Fibroblast of skin of left biceps (primary cell): Measurements from ENCODE around the gene SERPINH1.

Source experiments
- DNase-seq, 2 experiments: peaks; one replicate each; pipeline ENCODE4 v3.0.0-alpha.2; 2013; ENCODE audit warnings: low read depth in 2 of 2

The SERPINH1 gene

DNA sequence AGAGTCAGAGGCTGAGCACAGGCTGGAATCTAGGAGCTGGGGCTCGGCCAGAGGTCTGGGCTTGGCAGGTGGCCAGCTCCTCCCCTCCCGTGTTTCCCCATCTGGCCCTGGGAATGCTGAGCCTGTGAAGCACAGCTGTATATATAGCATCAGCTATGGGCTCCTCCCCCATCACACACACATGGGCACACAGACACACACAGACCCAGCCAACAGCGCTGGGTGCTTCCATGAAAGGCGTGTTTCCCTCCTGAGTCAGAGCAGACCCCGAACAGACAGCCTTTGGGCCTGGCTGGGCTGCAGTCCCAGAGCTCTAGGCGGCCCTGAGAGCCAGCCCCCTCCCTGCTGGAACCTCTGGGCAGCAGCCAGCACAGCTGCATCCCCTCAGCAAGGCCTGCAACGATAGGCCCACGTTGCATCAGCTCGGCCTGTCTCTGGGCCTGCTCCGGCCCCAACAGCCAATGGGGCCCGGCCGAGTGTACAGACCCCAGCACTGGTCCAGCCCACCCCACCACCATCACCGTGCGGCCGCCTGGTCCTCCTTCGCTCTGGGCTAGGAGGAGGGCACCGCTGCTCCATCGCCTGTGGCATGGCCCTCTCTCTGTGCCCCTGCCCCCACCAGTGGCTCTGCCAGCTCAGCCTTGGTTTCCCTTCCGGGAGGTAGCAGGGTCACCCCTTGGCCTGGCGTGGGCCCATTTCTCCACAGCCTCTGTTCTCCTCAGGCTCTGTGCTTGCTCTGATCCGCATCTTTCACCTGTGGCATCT, 7.6 kb upstream of the SERPINH1 start:
- DNase-seq, result peak; percentile 100

DNA sequence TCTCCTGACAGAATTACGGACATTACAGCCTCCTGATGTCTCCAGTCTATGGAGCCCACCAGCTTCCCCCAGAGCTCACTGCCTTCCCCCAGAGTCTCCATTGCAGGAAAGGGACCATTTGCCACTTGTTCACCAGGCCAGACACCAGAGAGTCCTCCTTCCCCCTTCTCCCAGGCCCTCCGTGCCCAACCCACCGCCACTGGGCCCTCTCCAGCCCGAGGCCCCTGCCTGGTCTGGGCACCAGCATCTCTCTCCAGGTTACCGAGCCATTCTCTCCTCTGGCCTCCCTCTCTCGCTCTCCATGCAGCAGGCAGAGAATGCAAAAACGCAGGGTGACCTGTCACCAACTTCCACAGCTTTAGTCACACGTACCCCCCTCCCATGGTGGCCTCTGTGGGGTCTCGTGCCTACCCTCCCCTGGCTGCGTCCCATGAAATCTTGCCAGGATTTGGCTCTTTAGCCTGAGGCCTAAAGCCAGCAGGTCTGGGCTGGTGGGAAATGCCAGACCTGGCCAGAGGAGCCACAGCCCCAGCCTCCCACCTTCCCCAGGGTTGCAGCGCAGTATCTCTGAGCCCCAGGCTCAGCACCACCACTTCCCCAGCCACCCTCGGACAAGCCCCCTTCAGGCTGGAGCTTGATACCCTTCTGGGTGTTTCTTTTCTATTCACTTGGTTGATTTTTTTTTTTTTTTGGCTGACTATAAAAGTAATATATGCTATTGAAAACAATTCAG, 6.8 kb upstream of the SERPINH1 start:
- no peak for DNase-seq

DNA sequence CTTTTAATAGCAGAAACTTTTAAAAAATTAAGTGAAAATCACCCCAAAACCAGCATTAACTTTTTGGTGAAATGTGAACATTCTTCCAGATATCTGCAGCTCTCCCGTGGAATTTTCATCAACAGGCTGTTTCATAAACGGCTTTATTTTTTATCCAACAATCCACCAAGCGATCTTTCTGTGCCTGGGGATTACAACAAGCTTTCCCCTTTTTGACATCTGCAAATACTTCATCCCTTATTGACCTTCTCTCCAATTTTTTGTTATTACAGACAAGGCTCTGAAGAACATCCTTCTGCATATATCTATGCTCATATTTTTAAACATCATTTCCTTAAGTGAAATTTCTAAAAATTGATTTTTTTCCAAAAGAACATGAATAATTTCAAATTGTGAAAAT, 5.8 kb upstream of the SERPINH1 start:
- no peak for DNase-seq

DNA sequence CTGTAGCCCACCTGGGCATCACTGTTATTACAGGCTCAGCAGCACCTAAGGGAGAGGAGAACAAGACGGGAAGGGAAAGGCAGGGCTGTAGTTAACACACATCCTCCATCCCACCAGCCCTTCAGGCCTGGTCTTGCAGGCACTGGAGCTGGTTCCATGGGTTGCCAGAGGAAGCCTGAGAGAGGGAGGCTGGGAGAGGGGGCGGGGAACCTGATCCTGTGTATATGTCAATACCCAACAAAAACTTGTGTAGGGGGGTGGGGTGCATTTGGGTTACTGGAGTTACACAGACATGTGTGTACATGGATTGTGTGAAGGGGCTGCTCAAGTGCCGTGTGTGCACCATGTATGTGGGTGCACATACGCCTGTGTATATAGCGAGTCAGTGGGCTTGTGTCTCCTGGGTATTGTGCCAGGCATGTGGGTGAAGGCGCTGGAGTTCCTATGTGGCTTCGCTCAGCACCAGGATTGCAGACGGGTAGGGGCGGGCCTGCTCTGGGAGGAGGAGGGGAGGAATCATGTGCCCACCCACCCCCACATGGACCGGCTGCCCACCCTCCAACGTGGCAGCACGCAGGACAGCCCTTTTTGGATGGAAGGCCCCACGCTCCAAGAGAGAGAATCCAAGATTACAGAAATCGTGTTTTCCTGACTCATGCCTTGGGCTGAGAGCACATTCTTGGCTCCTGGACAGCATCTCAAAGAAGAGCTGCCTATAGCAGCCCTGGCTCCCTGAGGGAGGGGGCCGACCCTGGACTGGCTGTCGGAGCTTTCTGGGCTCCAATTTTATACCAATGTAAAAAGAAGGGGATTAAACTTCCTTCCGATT, 4.2 kb upstream of the SERPINH1 start:
- peak; percentile 94 for DNase-seq

DNA sequence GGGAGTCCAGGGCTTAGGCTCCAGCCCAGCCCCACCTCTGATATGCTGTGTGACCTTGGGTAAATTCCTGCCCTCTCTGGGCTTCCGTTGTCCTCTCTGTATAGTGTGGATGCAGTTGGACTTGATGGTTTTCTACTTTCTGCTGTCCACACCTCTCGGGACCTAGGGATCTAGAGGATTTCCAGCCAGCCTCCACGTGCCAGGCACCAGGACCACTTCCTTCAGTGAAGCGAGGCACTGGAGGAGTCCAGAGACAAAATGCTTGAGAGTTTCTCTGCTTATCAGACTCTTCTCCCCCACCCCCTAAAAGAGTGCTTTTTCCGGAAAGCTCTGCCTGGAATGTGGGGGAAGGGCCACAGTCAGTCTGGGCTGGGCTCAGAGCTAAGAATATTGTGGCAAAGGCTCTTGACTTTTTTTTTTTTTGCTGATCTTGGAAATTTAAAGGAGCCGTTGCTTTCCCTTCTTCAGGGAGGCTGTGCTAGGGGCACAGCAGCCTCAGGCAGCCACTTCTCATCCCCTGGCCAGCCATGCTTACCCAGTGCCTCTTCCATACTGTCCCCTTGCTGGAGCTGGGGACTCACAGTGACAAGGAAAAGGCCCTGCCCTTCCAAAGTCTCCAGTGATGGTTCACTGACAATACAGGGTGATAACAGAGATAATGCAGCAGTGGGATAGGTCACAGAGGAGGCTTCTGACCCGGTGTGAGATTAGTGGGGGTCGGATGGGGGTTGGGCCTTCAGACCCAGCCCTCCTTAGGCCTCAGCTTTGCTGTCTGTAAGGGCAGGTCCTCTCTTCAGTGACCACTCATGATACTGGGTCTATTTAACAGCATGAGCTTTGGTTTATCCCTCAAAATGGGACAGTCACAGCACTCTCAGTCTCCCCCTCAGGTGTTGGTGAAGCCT, 2.9 kb upstream of the SERPINH1 start:
- DNase-seq, result peak; percentile 85 to 88

DNA sequence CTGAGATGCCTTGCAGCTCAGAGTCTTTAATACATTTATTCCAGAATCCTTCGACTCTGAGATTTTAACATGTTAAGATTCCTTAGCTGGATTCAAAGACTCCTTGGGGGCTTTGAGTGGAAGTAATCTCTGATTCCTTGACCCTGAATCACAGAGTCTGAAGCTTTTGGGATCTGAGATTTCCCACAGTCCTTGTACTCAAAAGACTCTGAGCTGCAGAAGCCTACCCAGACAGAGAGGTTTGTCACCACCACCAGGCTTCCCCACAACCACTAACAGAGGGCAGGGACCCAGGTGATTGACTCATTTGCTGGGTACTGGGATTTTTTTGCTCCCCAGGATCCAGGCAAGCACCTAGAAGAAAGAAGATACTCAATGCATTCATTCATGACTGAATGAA, 1.4 kb upstream of the SERPINH1 start:
- DNase-seq, result no peak

DNA sequence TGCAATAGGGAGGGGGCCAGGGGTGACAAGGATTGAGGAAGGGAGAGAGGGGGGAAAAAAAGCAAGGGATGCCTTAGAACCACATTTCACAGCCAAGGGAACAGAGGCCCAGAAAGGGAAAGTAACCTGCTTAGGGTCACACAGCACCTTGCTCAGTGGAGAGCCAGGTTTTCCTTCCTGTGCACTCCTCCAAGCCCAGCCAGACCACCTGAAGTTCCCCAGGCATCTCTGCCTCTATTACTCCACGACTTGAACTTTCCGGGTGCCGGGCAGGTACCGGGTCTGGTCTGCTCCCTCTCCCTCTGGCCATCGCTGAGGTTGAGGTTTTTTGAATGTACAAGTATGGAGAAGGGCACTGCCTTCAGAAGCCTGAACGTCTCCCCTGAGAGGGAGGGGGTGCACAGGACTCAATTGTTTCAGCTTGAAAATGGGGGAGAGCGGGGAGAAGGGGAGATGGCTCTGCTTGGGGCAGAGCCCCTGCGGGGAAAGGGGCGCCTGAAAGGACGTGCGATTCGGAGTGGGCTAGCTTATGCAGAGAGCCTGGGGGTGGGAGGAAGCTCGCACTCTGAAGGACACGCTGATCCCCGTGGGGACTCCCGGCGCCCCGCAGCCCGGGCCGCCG, 516 bp upstream of the SERPINH1 start:
- DNase-seq, result no peak

DNA sequence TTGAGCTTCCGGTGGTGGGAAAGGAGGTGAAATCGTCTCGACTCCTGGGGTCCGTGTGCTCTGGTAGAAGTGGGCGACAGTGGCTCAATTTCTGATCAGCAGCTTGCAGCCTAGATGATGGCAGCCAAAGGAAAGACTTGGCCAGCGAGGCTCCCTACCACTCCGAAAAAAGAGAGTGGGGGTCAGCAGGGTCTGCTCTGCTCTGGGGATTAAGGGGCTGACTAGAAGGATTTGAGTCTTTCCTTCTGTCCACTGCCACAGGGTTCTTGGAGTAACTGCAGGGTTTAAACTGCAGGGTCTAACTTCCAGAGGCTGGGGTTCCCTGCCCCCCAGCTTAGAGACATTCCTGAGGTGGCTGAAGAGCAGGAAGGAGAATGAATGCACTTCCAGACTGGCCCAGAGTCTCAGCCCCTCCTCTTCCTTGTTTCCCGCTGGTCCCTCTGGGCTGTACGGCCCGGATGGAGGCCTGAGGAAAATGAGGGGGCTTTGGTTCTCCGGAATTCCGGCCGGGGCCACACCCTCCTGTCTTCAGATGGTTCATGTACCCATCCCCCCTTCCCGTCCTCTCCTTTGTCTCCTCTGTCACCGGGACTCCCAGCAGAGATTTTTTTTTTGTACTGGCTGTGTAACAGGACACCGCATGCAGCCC, 907 bp downstream of the SERPINH1 start:
- no peak for DNase-seq

DNA sequence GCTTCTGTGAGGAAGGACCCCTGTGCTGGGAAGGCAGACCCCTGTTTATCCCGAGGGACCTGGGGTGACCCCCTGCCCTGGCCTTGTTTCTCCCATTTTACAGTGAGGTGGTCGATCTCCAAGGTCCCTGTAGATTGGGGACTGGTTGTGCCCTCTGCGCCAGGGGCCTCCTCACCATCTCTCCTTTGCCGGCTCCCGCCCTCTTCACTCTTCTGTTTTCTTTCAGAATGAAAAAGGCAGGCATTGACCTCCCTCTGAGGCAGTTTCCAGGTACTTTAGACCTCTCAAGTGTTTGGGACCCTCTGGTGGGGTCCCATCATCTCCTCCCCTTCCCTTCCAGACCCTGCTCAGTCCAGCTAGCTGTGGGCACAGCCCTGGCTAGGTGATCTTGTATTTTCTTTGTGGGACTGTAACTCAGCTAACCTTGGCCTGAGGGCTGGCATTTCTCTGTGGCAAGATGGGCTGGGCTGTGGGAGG, 1.5 kb downstream of the SERPINH1 start:
- DNase-seq, result no peak

DNA sequence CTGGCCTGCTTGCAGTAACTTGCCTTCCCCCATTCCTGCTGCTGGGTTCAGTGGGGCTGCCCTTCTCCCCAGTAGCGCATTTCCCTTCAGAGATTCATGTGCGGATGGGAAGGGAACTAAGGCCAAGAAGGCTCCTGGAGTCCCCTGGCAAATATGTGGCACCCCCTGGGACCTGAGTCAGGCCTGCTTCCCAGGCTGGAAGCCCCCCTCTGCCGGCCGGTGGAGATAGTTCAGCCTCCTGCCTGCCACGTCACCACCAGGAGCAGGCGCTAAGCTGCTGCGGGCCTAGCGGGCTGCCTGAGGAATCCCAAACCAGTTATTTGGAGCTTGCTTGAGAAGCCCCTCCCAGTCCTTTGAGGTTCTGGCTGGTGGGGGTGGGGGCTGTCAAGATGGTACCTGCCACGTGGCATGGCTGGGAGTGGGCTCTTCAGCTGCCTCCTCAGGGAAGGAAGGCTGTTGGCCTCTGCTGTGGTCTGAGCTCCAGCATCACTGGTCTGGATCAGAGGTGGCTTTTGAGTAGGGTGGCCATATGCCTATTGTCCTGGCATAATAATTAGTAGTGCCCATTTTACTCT, 2.0 kb downstream of the SERPINH1 start:
- DNase-seq, result peak; percentile 80

DNA sequence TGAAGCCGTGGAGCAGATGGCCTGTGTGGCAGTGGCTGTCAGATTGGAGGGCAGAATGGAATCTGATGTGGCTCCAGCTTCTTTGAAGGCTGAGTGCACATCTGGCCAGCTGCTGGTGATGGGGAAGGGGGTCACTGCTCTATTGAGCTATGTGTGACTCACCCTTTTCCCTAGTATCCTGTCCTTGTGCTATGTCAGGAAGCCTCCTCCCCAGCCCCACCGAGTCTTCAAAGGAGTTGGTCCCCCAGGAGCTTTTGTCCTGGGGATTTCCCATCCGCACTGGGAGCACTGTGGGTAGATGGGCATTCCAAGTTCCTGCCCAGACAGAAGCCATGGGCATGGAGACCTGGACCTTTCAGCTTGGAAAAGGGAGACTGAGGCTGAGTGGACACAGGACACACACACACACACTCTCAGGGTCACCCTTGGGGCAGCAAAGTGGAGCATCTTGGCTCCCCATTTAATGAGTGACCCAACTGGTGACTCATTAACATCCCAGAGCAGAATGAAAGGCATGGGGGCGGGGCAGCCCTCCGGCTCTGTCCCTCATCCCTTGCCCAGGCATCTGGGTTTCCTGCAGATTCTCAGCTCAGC, 3.3 kb downstream of the SERPINH1 start:
- no peak for DNase-seq

DNA sequence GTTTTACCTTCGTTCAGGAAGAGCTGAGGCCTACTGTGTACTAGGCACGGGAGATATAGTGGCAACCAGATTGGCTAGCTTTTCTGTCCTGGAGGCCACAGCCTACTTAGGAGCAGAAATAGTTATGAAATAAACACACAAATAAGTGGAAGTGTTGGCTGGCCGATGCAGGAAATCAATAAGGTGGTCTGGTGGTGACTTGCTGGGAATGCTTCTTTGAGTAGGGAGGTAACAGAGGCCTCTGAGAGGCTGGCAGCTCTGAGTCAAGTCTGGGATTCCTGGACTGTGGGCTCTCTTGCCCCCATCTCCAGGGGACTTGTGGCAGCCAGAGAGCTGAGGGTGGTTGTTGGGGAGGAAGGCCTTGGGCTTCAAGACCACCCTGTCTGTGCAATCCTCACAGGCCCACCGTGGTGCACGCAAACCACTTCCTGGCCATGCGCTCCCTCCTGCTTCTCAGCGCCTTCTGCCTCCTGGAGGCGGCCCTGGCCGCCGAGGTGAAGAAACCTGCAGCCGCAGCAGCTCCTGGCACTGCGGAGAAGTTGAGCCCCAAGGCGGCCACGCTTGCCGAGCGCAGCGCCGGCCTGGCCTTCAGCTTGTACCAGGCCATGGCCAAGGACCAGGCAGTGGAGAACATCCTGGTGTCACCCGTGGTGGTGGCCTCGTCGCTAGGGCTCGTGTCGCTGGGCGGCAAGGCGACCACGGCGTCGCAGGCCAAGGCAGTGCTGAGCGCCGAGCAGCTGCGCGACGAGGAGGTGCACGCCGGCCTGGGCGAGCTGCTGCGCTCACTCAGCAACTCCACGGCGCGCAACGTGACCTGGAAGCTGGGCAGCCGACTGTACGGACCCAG, 4.1 kb downstream of the SERPINH1 start:
- DNase-seq, result no peak

DNA sequence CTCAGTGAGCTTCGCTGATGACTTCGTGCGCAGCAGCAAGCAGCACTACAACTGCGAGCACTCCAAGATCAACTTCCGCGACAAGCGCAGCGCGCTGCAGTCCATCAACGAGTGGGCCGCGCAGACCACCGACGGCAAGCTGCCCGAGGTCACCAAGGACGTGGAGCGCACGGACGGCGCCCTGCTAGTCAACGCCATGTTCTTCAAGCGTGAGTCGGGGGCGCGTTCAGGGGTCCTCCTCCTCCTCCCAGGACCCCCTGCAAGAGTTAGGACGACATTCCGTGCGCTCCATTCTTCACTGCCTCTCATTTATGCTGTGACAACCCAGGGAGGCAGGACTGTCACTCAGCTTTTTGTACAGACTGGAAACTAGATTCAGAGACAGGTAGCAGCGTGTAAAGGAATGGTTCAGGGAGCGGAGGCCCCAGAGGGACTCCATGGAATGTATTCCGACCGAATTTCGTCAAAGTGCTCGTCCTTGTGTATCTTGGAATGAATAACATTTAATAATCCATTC, 4.8 kb downstream of the SERPINH1 start:
- DNase-seq, result no peak

DNA sequence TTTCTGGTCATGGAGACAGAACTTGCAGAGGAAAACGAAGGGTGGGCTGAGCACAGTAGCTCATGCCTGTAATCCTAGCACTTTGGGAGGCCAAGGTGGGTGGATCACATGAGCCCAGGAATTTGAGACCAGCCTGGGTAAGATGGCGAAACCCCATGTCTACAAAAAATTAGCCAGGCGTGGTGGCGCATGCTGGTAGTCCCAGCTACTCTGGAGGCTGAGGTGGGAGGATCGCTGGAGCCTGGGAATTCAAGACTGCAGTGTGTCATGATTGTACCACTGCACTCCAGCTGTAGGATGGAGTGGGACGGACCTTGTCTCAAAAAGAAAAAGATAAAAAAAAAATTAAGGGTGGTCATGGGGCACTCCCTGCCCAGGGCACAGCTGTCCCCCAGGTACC, 5.9 kb downstream of the SERPINH1 start:
- DNase-seq, result no peak

DNA sequence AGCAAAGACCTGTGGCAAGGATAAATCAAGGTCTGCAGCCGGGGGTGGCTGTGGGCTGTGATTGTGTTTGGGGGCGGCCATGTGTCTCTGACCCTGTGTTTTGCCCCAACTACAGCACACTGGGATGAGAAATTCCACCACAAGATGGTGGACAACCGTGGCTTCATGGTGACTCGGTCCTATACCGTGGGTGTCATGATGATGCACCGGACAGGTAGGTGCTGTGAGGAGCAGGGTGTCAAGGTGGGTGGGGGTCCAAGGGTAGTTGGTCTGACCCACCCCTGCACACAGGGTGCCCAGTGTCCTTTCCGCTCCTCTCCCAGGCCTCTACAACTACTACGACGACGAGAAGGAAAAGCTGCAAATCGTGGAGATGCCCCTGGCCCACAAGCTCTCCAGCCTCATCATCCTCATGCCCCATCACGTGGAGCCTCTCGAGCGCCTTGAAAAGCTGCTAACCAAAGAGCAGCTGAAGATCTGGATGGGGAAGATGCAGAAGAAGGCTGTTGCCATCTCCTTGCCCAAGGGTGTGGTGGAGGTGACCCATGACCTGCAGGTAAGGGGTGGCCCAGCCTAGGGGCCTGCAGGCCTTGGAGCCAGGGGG, 6.7 kb downstream of the SERPINH1 start:
- no peak for DNase-seq

DNA sequence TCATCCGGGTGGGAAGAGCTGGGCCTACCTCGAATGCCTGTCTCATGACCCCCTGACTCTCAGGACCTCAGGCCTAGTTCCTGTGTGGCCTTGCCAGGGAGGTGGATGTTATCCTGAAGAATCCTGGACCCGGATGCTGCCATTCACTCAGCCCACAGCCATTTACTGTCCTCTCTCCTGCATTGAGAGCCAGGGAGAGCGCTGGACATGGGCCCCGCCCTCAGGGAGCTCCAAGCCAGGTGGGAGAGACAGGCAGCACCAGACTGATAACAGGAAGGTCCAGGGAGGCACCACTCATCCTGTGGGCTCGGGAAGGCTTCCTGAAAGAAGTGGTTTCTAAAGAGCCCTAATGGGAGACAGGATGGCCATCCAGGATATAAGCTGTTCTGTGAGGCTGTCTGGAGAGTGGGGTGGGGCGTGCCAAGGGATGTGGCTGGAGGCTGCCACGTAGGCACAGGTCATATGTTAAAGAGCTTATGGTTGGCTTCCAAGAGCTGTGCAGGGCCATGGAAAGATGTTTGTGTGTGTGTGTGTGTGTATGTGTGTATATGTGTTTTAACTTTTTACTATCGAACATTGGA, 8.6 kb downstream of the SERPINH1 start:
- no peak for DNase-seq

DNA sequence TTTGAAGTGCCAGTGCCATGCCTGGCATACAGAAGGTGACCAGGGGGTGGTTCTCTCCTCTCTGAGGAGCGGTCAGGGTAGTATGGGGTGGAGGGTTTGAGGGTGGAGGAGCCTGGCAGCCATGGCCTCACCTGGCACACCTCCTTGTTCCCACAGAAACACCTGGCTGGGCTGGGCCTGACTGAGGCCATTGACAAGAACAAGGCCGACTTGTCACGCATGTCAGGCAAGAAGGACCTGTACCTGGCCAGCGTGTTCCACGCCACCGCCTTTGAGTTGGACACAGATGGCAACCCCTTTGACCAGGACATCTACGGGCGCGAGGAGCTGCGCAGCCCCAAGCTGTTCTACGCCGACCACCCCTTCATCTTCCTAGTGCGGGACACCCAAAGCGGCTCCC, 9.6 kb downstream of the SERPINH1 start:
- no peak for DNase-seq

DNA sequence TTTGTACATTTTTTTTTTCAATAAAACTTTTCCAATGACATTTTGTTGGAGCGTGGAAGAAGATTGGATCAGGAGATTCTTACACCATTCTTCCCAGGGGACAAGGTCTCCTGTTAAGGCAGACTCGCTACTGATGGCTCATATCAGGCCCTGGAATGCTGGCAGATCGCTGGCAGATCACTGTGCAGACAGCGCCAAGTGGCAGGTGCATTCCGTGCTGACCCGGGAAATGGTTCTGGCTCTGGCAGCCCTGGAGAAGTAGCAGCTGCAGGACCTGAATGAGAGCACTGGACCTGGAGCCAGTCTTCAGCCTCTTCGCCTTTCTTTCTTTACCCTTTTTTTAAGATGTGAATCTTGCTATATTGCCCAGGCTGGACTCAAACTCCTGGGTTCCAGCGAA, 10.7 kb downstream of the SERPINH1 start:
- DNase-seq, result no peak
